Panc1 (cell line): ENCODE results near the gene TSPAN15. TPM values are rescaled to one million over a fixed set of nuclear protein-coding genes. Genes with fewer than 3 reads are reported as not detected.

ENCODE experiments used
- ATAC-seq: fragments of 200-7000 bp; cut with Tn5 transposase; 2 replicates; pipeline ENCODE4 v1.9.1; 2020; ENCODE audit warnings: mild to moderate bottlenecking, moderate library complexity
- BruUV-seq: library from RNA; stranded (reverse); fragments of 400-500 nt; replicated peaks from 2 replicates; lab custom pipeline; 2021; lab: Mats Ljungman, UMichigan
- CTCF ChIA-PET: fragments of 300-600 bp; sonication (Branson Sonifier 250); formaldehyde crosslinking; loops from one replicate; lab custom pipeline; 2022; ENCODE audit warnings: antibody characterized with exemption; lab: Charles Lee
- POLR2A ChIA-PET: fragments of 300-600 bp; sonication (Branson Sonifier 250); formaldehyde crosslinking; loops from one replicate; lab custom pipeline; 2022; ENCODE audit warnings: antibody characterized with exemption; lab: Charles Lee
- DNase-seq: peaks from one replicate; pipeline ENCODE4 v3.0.0-alpha.2; 2010; ENCODE audit warnings: low read depth, low spot score
- H3K27ac ChIP-seq: 2 replicates; pipeline ENCODE4 v1.5.1; 2011; ENCODE audit warnings: mild to moderate bottlenecking, low read length, inconsistent platforms
- H3K27me3 ChIP-seq: fragments of 200-500 bp; sonication (Bioruptor generic); 2 replicates; pipeline ENCODE4 v1.6.0; 2014; ENCODE audit warnings: low read length, inconsistent platforms; ENCODE audit not compliant: control insufficient read depth, insufficient read depth
- H3K36me3 ChIP-seq: fragments of 200-500 bp; sonication (Bioruptor generic); 2 replicates; pipeline ENCODE4 v1.5.1; 2014; ENCODE audit warnings: inconsistent platforms, mild to moderate bottlenecking, low read length, moderate library complexity; ENCODE audit not compliant: control insufficient read depth, insufficient read depth
- H3K4me1 ChIP-seq: 2 replicates; pipeline ENCODE4 v1.5.1; 2011; ENCODE audit warnings: inconsistent platforms, mild to moderate bottlenecking, low read length, moderate library complexity; ENCODE audit not compliant: control insufficient read depth, insufficient read depth
- H3K4me3 ChIP-seq, 2 experiments: 2 replicates each; pipeline ENCODE4 v1.5.1; 2011 to 2012; ENCODE audit warnings: low read depth in 2 of 2, low read length in 2 of 2, mild to moderate bottlenecking in 2 of 2, inconsistent platforms in 1 of 2, moderate library complexity in 1 of 2
- H3K9me3 ChIP-seq: fragments of 200-500 bp; sonication (Bioruptor generic); 2 replicates; pipeline ENCODE4 v1.5.1; 2014; ENCODE audit warnings: low read depth, mild to moderate bottlenecking, inconsistent platforms, low read length, moderate library complexity; ENCODE audit not compliant: control insufficient read depth, insufficient read depth
- CTCF ChIP-seq: fragments of 450-650 bp; IDR thresholded peaks from 2 replicates; pipeline ENCODE4 v1.5.1; 2017; ENCODE audit warnings: mild to moderate bottlenecking
- POLR2AphosphoS5 ChIP-seq: IDR thresholded peaks from 2 replicates; pipeline ENCODE4 v1.6.1; 2012; ENCODE audit warnings: mild to moderate bottlenecking, low read depth, low read length, moderate library complexity
- REST ChIP-seq, 2 experiments: IDR thresholded peaks; 2 replicates each; pipeline ENCODE4 v1.6.1; 2011 to 2012; ENCODE audit warnings: low read depth in 2 of 2, control low read depth in 1 of 2, low read length in 1 of 2, mild to moderate bottlenecking in 1 of 2, moderate library complexity in 1 of 2; ENCODE audit not compliant: insufficient read depth in 1 of 2
- SIN3A ChIP-seq: IDR thresholded peaks from 2 replicates; pipeline ENCODE4 v1.6.1; 2012; ENCODE audit warnings: low read depth, mild to moderate bottlenecking, low read length, moderate library complexity, borderline replicate concordance; ENCODE audit not compliant: insufficient read depth
- TCF7L2 ChIP-seq: IDR thresholded peaks from 2 replicates; pipeline ENCODE4 v1.6.1; 2011; ENCODE audit warnings: mild to moderate bottlenecking, low read depth, low read length, inconsistent platforms
- in situ Hi-C: cut with HindIII; loops from 2 replicates; pipeline ENCODE4 v1.10.0; 2016; ENCODE audit warnings: low sequenced_read_pairs, low pct_unique_long_range_greater_than_20kb
- intact Hi-C: fragments of 100-400 bp; cut with micrococcal nuclease; formaldehyde crosslinking; loops from one replicate; pipeline ENCODE4 v1.10.0; 2022; ENCODE audit not compliant: unreplicated experiment
- total RNA-seq: library from RNA; stranded (reverse); gene quantifications from one replicate; pipeline ENCODE4 v1.2.1, GENCODE V29; 2021; ENCODE audit not compliant: unreplicated experiment

Gene TSPAN15
- total RNA-seq, 1 experiment from 2014 or later = 199 TPM

DNA sequence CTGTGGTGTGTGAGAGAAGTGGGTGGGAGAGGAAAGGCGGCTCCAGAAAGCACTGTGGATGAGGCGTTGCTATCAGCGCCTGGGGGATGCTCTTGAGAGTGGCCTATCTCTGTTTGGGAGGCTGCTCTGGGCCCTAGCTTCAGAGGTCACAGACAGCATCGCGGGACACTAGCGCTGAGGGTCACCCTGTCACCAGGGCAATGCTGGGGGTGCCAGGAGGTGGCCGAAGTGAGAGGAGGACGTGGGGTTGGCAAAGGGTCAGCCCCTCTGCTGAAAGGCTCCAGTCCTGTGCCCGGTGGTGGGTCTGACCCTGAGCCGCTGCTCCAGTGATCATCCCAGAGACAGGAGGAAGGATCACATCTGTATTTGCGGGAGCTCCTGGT, 31.5 kb upstream of the TSPAN15 start:
- no peak for ATAC-seq
- ChIA-PET POLR2A (no interaction called here), CTCF (no interaction called here)
- no peaks in the 10 kb centered on the region for H3K4me1 ChIP-seq
- BruUV-seq = no TSS peak
- no peaks in the 10 kb centered on the region for H3K36me3 ChIP-seq
- intact Hi-C loops (no loop called here), in situ Hi-C loops (no loop called here)
- no peak for DNase-seq
- H3K4me3 ChIP-seq = no peak overlapping the region
- no peaks in the 10 kb centered on the region for H3K27me3 ChIP-seq
- TF ChIP-seq SIN3A = no peak
- TF ChIP-seq REST (IDR thresholded peaks at IDR 0.05; ENCODE audit: insufficient read depth in 1 of 2, low read depth in 2 of 2, low read length in 1 of 2) = no peak
- TF ChIP-seq POLR2AphosphoS5 = no peak
- TF ChIP-seq TCF7L2 = no peak
- TF ChIP-seq CTCF = no peak
- H3K9me3 ChIP-seq = no peaks in the 10 kb centered on the region
- H3K27ac ChIP-seq = no peak overlapping the region

- in situ Hi-C loops = no loop called here
- H3K36me3 ChIP-seq = no peaks in the 10 kb centered on the region
- TF ChIP-seq CTCF = no peak
- TF ChIP-seq REST (IDR thresholded peaks at IDR 0.05; ENCODE audit: insufficient read depth in 1 of 2, low read depth in 2 of 2, low read length in 1 of 2) = no peak
- TF ChIP-seq SIN3A = no peak
- TF ChIP-seq TCF7L2 = no peak
- no peak for TF ChIP-seq POLR2AphosphoS5
- H3K9me3 ChIP-seq = no peaks in the 10 kb centered on the region
- no peak overlapping the region for H3K4me3 ChIP-seq
- ATAC-seq (no peak), DNase-seq (no peak)
- H3K27me3 ChIP-seq = no peaks in the 10 kb centered on the region
- ChIA-PET CTCF (no interaction called here), POLR2A (no interaction called here)
- no peak overlapping the region for H3K27ac ChIP-seq
- peaks cover 9% of the 10 kb centered on the region for H3K4me1 ChIP-seq
- BruUV-seq = no TSS peak
- intact Hi-C loops = no loop called here
Observed at GRCh38 chr10:69421611-69422308, 29.5 kb upstream of the TSPAN15 start.
